Neuron (in vitro differentiated cells): Measurements from ENCODE around the gene ATP7A.
A peak's percentile ranks its signal among the peaks of the same experiment; 100 is the strongest.
"Not testable (repeated sequence)": the region's sequence is repeated elsewhere in the genome, so short reads cannot be mapped to it uniquely, and the experiment has no call there.

Experiments used
- H2AFZ ChIP-seq: one replicate; pipeline ENCODE4 v1.6.1; 2013; ENCODE audit warnings: low read depth, mild to moderate bottlenecking, inconsistent platforms, low read length, moderate library complexity
- H3K27me3 ChIP-seq: one replicate; pipeline ENCODE4 v1.6.1; 2013; ENCODE audit warnings: low read length; ENCODE audit not compliant: insufficient read depth
- H3K36me3 ChIP-seq: one replicate; pipeline ENCODE4 v1.6.1; 2013; ENCODE audit warnings: low read length; ENCODE audit not compliant: insufficient read depth
- H3K4me1 ChIP-seq: one replicate; pipeline ENCODE4 v1.6.1; 2013; ENCODE audit warnings: low read length; ENCODE audit not compliant: insufficient read depth
- H3K4me3 ChIP-seq: 2 replicates; pipeline ENCODE4 v1.5.1; 2013; ENCODE audit warnings: mild to moderate bottlenecking, low read length, moderate library complexity
- H3K9me3 ChIP-seq: one replicate; pipeline ENCODE4 v1.6.1; 2013; ENCODE audit warnings: low read length

Gene ATP7A

GRCh38 chrX:77910108-77910840 lies at the start of gene ATP7A:
Gene ATP7A, plus strand, starts transcription at chrX:77910693. Its CDS starts 60,949 bp downstream, at chrX:77971642.
- Histone ChIP-seq H3K4me3 (peak within 1 kb of the TSS; percentile 83), H2AFZ (peak within 1 kb of the TSS; percentile 37), H3K27me3 (no peaks in the 10 kb centered on the region), H3K9me3 (no peaks in the 10 kb centered on the region), H3K4me1 (peaks cover 6% of the 10 kb centered on the region), H3K36me3 (no peaks in the 10 kb centered on the region)

GRCh38 chrX:77875372-77875771 lies 35.1 kb upstream of the ATP7A start:
- no peak overlapping the region for H3K4me3 ChIP-seq
- H3K27me3 ChIP-seq: no peaks in the 10 kb centered on the region
- peaks cover 14% of the 10 kb centered on the region for H3K36me3 ChIP-seq
- no peaks in the 10 kb centered on the region for H3K9me3 ChIP-seq
- no peak overlapping the region for H2AFZ ChIP-seq
- no peaks in the 10 kb centered on the region for H3K4me1 ChIP-seq

- H3K9me3 ChIP-seq, H2AFZ ChIP-seq, H3K4me3 ChIP-seq, H3K36me3 ChIP-seq, H3K27me3 ChIP-seq, H3K4me1 ChIP-seq: not testable (repeated sequence)
These were observed 29.1 kb upstream of the ATP7A start for GRCh38 chrX:77881418-77881817.

- Histone ChIP-seq H3K27me3 (no peaks in the 10 kb centered on the region), H3K9me3 (no peaks in the 10 kb centered on the region), H3K4me1 (peaks cover 9% of the 10 kb centered on the region), H3K4me3 (no peak overlapping the region), H2AFZ (no peak overlapping the region), H3K36me3 (no peaks in the 10 kb centered on the region)
These were observed 17.6 kb upstream of the ATP7A start for GRCh38 chrX:77892887-77893286.

GRCh38 chrX:77893713-77894112 lies 16.8 kb upstream of the ATP7A start:
- no peak overlapping the region for H2AFZ ChIP-seq
- no peaks in the 10 kb centered on the region for H3K9me3 ChIP-seq
- no peaks in the 10 kb centered on the region for H3K36me3 ChIP-seq
- H3K4me3 ChIP-seq: peak overlapping the region; percentile 62
- H3K27me3 ChIP-seq: no peaks in the 10 kb centered on the region
- H3K4me1 ChIP-seq: peaks cover 9% of the 10 kb centered on the region

GRCh38 chrX:77894921-77895886 lies 15.3 kb upstream of the ATP7A start, which contains the start of gene MAGT1:
Gene MAGT1, minus strand, starts transcription at chrX:77895435. Its CDS starts 25 bp downstream, at chrX:77895410.
- peak within 1 kb of the TSS; percentile 60 for H2AFZ ChIP-seq
- H3K9me3 ChIP-seq: no peaks in the 10 kb centered on the region
- H3K36me3 ChIP-seq: no peaks in the 10 kb centered on the region
- no peaks in the 10 kb centered on the region for H3K27me3 ChIP-seq
- peaks cover 9% of the 10 kb centered on the region for H3K4me1 ChIP-seq
- H3K4me3 ChIP-seq: peak within 1 kb of the TSS; percentile 65

GRCh38 chrX:77899081-77899828 lies 11.2 kb upstream of the ATP7A start, which contains the start of gene COX7B:
Gene COX7B, plus strand, starts transcription at chrX:77899468. Its CDS starts 86 bp downstream, at chrX:77899554.
- no peaks in the 10 kb centered on the region for H3K27me3 ChIP-seq
- peaks cover 2% of the 10 kb centered on the region for H3K9me3 ChIP-seq
- H3K4me1 ChIP-seq: peaks cover 5% of the 10 kb centered on the region
- peak within 1 kb of the TSS; percentile 96 for H3K4me3 ChIP-seq
- H2AFZ ChIP-seq: no peak within 1 kb of the TSS
- peaks cover 13% of the 10 kb centered on the region for H3K36me3 ChIP-seq

- peak overlapping the region; percentile 96 for H3K4me3 ChIP-seq
- H2AFZ ChIP-seq: no peak overlapping the region
- no peaks in the 10 kb centered on the region for H3K27me3 ChIP-seq
- H3K4me1 ChIP-seq: peaks cover 4% of the 10 kb centered on the region
- peaks cover 2% of the 10 kb centered on the region for H3K9me3 ChIP-seq
- peaks cover 17% of the 10 kb centered on the region for H3K36me3 ChIP-seq
These were observed 9.8 kb upstream of the ATP7A start for GRCh38 chrX:77900688-77901087.

GRCh38 chrX:77901506-77901905 lies 9.0 kb upstream of the ATP7A start:
- peaks cover 17% of the 10 kb centered on the region for H3K36me3 ChIP-seq
- H3K4me3 ChIP-seq: no peak overlapping the region
- peaks cover 2% of the 10 kb centered on the region for H3K9me3 ChIP-seq

GRCh38 chrX:77917294-77917933 lies 6.9 kb downstream of the ATP7A start:
- Histone ChIP-seq H3K9me3 (no peaks in the 10 kb centered on the region), H3K4me1 (no peaks in the 10 kb centered on the region)

More at GRCh38 chrX:77901506-77901905, 9.0 kb upstream of the ATP7A start:
- Histone ChIP-seq H3K27me3 (no peaks in the 10 kb centered on the region), H2AFZ (no peak overlapping the region), H3K4me1 (peaks cover 4% of the 10 kb centered on the region)

GRCh38 chrX:77918568-77918967 lies 8.1 kb downstream of the ATP7A start:
- Histone ChIP-seq H3K9me3 (no peaks in the 10 kb centered on the region), H3K36me3 (no peaks in the 10 kb centered on the region), H3K4me1 (no peaks in the 10 kb centered on the region), H2AFZ (no peak overlapping the region), H3K27me3 (no peaks in the 10 kb centered on the region), H3K4me3 (no peak overlapping the region)

More at GRCh38 chrX:77917294-77917933, 6.9 kb downstream of the ATP7A start:
- Histone ChIP-seq H3K36me3 (no peaks in the 10 kb centered on the region), H3K27me3 (no peaks in the 10 kb centered on the region), H3K4me3 (no peak overlapping the region), H2AFZ (no peak overlapping the region)

- not testable (repeated sequence) for H3K9me3 ChIP-seq, H3K27me3 ChIP-seq, H3K36me3 ChIP-seq, H3K4me3 ChIP-seq, H3K4me1 ChIP-seq, H2AFZ ChIP-seq
These were observed 8.9 kb downstream of the ATP7A start for GRCh38 chrX:77919370-77919769.
